OCI-LY3 (cell line): ENCODE results near the gene MGP.

ENCODE experiments used
- CTCF ChIP-seq: fragments of 200-600, 300-600 bp; sonication (generic); IDR thresholded peaks from 2 replicates; pipeline ENCODE4 v1.5.1; 2014; ENCODE audit warnings: antibody characterized with exemption, low read length, low read depth
- EZH2phosphoT487 ChIP-seq: fragments of 200-600 bp; shearing (Covaris generic); IDR thresholded peaks from 2 replicates; pipeline ENCODE4 v1.6.1; 2018; ENCODE audit warnings: antibody characterized with exemption, mixed run types, low read depth

GRCh38 chr12:14913381-14913781, 27.7 kb upstream of the MGP start:
- TF ChIP-seq CTCF (no peak), EZH2phosphoT487 (no peak)
